Ammon's horn (tissue), 1 donor: ENCODE measurements around the gene ARHGDIB.

Experiments used
- DNase-seq: peaks from one replicate; pipeline ENCODE4 v3.0.0-alpha.2; 2016; ENCODE audit warnings: low spot score

ARHGDIB gene

DNA sequence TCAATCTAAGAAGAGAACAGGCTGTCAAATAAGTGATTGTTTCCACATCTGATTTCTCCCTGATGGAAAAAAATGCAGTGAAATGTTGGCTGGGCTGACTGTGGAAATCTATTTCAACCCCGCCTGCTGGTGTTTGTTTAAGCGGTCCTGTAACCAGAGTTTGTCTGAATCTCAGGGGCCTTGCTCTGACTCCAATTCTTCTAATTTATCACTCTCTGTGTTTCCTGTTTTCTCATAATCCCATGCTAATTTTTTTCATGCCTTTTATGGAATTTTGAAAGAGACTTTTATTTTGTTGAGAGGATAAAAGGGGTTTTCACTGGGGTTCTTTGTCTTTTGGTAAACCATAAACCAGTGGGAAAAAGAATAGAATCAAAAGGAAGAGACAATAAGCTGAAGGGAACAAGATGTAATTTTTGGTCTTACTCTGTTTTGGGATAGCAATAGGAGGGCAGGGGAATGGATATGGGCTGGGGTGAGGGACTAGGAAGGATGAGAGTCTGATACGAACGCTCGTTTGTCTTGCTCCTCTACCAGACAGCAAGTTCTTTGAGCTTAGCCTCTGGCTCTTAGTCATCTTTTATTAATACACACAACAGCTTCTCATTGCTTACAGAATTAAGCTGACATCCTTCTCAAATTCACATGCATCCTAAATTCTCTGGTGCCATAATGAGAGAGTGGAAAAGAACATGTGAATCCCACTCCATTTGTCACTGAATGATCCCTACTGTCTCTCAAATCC is 67.7 kb downstream of the ARHGDIB start:
- DNase-seq = no peak

DNA sequence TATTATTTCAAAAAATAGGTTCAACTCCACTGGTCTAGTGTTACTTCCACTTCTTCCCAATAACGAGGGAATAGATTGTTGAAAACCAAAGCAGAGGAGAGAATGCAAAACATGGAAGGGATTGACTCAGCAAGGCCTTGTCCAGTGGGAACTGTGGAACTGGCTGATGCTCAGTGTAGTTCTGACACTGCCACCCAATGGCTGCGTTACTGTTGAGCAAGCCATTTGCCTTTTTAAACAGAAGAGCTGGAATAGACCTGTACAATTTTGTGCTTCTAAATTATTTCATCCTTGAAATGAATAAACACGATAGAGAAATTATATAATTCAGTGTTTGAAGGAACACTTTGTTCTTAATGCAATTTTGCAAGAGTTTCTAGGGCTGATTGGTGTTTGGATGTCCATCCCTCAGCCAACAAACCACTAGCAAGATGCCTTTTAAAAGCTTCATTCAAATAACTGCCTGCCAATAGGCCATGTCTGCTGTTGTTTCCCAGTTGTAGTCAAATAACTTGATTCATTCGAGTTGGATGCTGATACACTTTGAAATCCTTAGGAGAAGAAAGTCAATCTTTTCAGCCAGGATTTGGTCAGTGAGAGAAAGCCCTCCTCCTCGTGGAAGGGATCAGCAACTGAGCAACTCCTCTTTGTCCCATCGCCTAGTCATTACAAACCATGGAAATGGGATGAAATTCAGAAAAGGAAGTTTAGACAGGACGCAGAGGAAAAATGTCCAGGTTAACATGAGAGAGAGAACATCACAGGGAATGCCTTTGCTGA is 68.5 kb downstream of the ARHGDIB start:
- DNase-seq = peak; percentile 52
